NCI-H1436 treated with DMSO at 0.1 percent for 48 hours (cell line): Measurements from ENCODE around the gene ICE1.
"Not testable (repeated sequence)": the region's sequence is repeated elsewhere in the genome, so short reads cannot be mapped to it uniquely, and the experiment has no call there.

Experiments used
- DNase-seq: peaks from one replicate; lab custom pipeline; 2025; lab: John Stamatoyannopoulos, UW

ICE1 gene

DNA sequence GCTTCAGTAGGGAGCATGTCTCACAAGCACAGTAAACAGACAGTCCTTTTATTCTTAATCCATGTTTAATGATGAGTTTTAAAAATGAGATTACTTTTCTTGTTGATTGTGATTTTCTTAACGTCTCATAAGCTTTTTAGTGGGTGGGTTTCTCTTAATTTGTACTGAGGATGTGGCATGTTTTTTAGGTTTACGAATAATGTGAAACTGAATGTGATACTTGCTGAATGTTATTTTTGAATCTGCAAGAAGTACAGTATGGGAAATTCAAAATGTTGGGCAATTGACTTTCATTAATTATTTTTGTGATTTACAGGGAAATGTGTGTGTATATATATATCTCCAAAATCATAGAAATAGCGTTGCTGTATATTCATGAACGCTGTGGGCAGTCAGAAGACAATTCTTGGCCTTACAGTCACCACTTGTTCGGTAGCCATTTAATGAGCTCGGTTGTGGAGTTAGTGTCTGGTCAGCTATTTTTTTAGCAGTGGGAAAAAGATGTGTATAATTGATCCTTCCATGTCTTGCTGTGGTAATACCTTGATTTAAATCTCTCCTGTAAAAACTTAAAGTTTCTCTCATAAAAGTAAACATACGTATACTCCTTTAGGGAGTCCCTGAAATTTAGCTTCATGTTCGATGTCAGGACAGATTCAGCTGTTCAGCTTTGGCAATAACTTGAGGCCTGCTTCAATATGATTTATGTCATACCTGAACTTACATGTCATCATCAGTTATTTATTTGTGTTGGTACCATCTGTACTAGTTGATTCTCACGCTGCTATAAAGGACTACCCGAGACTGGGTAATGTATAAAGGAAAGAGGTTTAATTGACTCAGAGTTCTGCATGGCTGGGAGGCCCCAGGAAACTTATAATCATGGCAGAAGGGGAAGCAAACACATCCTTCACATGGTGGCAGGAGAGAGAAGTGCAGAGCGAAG is 15.0 kb downstream of the ICE1 start:
- DNase-seq = no peak

DNA sequence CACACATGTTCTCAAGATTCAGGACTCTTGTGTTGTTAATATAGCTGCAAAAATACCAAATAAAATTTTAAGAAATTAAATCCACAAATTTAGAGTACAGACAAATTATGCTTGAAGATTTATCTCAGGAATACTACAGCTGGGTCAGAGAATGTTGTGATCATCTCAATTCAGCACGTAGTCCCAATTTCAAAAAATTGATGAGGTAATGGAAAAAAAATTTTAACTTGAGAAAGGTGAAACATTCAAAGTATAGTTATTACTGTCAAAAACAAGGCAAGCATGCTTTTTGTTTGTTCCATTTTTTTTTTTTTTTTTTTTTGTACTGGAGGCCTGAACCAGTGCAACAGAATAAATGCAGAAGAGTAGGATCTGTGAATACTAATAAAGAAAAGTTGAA is 29.4 kb downstream of the ICE1 start:
- no peak for DNase-seq

DNA sequence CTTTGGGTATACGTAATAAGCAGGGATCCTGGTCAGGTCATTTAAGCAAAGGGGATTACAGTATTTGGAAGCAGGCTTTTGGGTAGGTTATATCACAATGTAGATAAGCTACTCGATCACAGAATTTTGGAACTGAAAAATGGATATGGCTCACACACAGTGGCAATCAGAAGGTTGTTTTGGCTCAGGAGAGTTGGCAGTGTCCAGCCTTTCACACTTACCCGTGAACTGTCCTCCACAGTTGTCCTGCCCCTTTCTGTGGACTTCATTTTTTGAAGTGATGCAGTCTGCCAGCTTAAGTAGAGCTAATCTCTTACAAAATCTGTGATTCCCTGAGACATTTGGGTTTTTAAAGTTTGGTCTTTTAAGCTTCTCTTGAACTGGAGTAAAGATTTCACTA is 30.7 kb downstream of the ICE1 start:
- DNase-seq = no peak

DNA sequence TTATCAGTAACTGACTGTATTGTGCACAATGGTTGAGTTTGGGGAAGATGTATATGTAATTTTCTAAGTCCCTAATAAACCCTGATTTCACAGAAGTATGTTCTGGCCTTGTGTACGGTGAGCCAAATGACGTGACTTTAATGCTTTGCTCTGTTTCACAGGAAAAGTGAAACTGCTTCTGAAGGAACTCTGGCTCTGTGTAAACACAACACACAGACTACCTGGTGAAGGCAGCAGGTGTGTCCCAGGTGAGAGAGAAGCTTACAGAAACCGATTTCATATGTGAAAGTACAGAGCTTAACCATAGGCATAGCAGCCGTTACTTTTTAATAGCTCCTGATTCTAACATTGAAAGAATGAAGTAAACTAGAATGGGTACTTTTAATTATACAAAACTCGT is 31.9 kb downstream of the ICE1 start:
- no peak for DNase-seq

DNA sequence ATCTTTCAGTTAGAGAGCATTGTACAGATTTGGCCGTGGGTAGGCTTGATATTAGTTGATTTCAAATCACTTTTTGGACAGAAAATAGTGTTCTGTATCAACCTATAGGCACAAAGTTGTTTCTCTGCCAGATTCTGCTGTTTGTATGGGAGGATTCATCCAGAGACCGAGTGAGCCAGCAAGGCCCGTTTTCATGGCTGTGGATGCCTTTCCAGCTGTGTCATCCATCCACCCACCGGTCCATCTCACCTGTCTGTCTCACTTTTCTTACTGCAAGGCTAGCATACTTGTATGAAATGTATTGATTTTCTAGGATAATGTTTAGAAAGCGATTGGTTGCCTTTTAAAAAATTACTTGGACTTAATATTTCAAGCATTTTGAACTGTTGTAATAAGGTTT is 34.4 kb downstream of the ICE1 start:
- no peak for DNase-seq

DNA sequence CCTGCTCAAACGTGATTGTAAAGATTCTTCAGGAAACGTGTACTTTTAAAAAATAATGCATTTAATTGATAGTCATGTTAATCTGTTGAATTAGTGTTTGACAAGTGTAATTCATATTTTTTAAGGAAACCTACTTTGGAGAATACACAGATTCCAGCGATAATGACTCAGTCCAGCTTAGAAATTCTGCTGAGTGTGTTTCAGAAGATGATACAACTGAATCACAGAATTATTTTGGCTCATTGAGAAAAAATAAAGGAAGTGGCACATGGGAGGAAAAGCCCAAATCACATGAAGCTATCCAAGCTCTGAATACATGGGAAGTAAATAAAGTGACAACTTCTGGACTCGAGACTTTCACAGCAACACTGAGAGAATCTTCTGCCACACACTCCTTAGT is 37.8 kb downstream of the ICE1 start:
- no peak for DNase-seq

DNA sequence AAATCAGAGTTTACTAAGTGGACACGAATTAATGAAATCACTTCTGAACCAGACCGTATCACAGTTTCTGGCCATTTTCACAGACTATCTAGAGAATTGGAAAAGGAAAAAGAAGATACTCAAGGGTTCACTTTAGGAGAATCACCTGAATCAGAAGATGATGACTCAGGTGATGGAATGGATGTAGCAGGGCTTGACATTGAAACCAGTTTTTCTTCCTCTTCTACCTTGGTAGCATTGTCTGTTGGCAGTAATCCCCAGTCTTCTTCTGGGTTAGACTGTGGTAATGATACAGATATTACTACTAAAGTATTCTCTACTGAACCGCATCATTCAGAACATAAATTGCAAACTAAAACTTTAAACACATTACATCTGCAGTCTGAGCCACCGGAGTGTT is 38.5 kb downstream of the ICE1 start:
- DNase-seq = no peak

DNA sequence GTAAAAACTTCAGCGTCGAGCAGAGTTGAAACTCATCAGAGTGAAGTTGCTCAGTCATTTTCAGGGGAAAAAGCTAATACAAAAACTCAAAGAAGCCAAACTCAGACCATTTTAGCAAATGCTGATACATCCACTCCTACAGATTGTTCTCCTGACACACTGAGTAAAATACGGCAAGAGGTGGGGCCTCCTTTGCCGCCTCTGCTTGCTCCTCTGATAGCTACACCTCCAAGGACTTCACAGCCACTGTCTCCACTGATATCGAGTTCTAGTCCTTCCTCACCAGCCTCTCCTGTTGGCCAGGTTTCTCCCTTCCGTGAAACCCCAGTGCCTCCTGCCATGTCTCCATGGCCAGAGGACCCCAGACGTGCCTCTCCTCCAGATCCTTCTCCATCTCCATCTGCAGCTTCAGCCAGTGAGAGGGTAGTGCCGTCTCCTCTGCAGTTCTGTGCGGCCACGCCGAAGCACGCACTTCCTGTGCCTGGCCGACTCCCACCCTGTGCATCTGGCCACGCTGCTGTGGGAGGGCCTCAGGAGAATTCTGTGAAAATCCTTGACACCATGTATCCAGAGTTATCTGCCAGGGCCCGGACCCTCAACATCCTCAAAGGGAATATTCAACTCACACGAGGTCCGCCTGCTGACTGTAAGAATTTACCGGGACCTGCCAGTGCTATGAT is 41.7 kb downstream of the ICE1 start:
- DNase-seq = no peak

DNA sequence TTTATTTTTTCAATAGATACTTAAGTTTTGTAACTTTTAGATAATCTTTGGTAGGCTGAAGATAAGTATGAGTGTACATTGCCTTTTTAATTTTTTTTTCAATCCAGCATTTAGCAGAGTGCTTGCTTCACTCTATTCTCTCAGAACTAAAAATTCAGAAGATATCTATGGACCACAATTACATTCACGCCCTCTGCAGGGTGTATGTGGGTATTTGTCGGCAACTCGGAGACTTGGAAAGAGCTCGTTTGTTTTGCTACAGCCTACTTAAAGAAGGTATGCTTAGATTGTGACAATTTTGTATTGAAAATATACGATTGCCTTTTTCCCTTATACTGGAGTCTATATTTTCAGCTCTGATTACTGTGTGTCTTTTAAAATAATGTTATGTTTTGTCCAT is 43.8 kb downstream of the ICE1 start:
- no peak for DNase-seq

DNA sequence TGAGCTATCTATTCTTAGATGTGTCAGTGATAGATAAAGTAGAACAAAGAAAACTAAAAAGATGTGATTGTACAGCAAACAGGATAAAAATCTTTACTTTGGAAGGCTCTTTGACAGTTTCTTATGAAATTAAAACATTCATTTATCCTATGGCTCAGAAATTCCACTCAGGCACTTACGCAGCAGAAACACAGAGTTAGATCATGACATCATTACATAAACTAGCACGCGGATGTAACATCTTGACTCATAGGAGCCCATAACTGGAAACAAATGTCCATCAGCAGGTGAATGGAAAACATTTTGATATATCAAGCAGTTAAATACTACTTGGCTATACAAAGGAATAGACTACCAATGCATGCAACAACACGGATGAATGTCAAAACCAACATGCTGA is 45.3 kb downstream of the ICE1 start:
- DNase-seq = no peak

DNA sequence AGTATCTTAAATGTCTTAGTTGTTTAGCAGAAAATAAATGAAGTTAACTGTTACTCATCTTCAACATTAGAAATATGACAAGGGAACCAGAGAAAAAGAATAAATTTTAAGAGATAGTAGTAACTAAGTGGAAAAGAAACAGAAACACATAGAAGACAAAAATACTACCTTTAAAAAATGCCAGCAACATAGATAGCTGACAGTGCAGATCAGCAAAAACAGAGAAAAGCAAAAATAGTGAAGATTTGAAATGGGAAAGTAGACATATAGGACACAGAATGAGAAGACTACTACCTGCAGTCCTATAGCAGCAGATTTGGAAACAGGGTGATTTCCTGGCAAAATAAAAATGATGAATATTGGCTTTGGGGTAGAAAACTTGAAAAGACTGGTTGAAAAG is 48.5 kb downstream of the ICE1 start:
- no peak for DNase-seq

DNA sequence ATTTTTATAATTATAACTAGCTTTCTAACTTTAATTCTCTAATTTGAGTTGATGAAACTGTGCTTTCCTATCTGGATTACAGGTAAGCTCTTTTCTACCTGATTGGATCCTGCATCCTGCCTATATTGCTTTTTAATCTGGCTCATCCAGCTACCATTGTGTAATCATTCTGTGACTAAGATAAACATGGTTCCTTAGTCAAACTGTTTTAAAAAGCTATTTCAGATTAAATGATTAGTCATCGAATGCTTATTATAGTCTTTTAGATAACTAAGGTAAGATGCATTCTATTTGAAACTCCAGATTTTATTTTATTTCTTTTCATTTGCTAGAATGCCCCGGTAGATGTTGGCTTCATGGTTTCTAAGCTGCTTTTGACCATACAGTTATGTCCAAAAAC is 50.7 kb downstream of the ICE1 start:
- DNase-seq = no peak

DNA sequence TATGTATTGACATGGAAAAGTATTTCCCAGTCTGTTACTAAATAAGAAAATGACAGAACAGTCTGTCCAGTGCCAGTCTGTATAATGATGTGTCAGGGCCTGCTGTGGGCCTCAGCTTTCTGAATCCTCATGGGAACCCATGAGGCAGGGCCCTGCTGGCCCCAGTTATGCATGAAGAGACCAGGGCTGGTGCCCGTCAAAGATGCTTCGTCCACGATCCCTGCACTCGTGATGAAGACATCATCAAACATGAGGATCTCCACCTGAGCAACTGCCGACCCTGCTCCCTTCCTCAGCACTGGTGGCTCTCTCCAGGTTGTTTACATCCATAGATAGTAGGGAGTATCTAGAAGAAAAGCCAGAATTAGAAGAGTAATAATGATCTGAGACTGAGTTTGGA is 52.5 kb downstream of the ICE1 start:
- DNase-seq = no peak

DNA sequence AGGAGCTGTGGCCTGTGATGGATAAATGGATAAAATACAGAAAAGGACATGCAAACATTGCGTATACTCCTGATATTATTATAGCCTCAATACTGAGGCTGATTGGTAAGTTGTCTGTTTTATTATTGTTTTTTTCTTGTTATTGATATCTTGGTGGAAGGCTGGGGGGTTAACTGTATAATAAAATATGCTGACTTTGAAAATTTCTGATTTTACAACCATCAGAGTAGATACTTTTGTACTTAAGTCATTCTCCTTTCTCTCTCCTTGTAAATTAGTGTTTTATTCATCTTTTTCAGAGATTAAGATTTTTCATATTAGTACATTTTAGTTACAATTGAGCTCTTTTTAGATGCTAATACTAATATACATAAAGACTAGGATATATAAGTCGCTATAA is 53.5 kb downstream of the ICE1 start:
- no peak for DNase-seq

DNA sequence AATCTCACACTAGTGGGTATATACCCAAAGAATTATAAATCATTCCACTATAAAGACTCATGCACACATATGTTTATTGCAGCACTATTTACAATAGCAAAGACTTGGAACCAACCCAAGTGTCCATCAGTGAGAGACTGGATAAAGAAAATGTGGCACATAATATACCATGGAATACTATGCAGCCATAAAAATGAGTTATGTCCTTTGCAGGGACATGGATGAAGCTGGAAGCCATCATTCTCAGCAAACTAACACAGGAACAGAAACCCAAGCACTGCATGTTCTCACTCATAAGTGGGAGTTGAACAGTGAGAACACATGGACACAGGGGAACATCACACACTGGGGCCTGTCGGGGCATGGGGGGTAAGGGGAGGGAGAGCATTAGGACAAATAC is 57.1 kb downstream of the ICE1 start:
- not testable (repeated sequence) for DNase-seq

DNA sequence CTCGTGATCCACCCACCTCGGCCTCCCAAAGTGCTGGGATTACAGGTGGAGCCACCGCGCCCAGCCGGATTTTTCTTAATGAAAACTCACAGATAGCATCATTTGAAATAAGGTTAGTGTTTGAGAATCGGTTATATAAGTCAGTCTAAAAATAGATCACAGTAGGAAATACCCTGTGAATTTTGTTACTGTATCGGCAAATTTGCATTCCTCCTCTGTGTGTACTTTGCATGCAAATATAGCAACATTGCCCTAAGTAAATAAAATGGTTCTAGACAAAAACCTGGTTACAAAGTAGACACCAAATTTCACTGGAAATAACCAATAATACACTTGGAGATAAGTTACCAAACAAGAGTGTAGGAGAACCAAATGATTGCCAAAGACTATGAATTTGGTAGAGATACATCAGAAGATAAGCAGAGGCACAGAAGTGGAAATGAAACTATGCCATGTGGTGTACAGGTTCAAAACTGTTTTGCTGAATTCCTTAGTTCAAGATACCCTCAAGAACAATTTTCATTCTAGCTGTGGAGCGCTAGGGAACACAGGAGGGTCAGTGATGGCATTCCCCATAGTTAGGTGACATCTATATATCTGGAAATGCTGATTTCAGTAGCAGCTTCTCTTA is 58.1 kb downstream of the ICE1 start:
- DNase-seq = no peak

DNA sequence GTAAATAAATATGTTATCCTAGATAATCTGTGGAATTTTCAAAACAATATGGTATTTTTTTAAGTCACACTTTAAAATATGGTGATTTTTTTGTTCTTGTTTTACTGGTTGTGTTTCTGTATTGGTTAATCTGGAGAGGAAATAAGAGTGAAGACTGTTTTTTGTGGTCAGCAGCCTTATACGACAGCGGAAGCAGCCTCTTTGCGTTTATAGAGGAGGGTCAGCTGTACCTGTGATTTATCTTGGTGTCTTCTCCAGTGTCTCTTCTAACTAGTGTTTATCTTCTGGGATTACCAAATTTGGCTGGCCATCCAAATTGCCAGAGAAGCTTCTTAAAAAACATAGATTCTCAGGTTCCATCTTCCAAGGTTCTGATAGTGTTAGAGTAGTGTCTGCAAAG is 58.7 kb downstream of the ICE1 start:
- no peak for DNase-seq

DNA sequence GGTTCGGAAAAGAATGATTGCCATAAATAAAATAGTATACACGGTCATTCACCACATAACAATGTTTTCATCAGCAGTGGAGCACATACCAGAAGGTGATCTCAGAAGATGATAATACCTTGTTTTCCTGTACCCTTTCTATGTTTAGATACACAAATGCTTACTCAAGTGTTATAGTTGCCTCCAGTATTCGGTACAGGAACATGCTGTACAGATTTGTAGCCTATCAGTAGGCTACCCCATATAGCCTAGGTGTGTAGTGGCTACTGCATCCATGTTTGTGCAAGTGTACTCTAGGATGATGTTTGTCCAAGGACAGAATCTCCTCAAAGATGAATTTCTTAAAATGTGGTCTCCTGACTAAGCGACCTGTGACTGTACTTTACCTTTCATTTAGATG is 59.2 kb downstream of the ICE1 start:
- DNase-seq = no peak

DNA sequence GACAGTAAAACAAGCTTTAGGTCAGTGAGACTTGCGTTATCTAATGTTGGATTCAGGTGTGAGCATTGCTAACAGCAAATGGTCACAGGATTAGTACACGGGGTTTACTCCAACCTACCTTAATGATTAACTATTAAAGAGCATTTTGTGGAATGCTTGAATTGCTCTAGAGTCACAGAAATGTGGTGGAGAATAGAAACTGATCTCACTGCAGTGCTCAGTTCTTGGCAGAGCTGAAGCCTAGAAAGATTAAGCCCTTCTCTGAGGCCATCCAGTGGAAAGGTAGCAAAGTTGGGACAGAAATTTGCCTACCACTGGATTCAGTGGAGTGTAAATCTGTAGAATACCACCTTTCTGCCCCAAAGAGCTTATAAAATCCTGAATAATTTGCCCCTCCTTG is 60.9 kb downstream of the ICE1 start:
- DNase-seq = no peak

DNA sequence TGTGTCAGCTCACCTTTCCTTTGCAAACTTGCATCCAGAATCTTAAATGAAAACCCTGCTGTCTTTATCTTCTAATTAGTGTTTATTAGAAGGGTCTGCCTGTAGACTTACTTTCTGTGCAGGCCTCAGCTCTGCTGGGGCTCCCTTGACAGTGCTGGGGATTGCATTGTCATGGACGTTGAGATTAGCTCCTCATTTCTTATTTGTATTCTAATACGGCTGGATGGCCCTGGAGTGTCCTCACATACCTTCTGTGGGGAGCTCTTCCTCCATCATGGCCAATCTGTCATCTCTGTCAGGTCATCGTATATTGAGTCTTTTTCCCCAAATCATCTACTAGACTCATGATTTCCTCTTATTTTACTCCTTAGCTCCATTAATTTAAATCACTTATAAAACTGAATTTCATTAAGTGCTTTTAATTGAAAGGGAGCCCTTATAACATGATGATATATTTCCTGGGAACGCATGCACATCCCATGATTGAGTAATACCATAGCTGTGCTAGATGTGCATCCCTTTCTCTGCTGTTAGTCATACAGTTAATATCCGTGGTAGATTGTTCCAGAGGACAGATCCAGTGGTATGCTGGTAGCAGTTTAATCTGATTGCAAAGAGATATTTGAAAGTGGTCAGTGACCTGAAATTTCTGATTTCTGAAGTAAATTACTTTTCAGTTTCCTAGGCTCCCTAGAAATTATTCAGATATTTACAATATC is 61.6 kb downstream of the ICE1 start:
- DNase-seq = no peak

DNA sequence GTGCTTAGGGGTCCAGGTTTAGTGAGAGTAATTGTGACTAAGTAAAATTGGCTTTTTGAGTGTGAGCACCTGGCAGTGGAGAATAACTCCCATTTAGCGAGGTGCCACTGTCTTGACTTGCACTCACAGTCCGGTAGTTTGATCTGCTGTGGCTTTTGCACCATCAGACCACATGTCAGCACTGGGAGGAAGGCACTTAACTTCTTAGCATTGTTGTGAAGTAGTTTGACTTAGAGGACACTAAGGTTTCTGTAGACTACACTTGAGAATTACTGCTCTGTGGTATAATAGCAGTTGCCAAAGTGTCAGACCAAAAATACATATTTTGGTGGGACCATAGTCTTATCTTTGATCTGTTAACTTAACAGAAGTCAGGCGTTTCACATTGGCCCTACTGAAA is 63.6 kb downstream of the ICE1 start:
- no peak for DNase-seq

DNA sequence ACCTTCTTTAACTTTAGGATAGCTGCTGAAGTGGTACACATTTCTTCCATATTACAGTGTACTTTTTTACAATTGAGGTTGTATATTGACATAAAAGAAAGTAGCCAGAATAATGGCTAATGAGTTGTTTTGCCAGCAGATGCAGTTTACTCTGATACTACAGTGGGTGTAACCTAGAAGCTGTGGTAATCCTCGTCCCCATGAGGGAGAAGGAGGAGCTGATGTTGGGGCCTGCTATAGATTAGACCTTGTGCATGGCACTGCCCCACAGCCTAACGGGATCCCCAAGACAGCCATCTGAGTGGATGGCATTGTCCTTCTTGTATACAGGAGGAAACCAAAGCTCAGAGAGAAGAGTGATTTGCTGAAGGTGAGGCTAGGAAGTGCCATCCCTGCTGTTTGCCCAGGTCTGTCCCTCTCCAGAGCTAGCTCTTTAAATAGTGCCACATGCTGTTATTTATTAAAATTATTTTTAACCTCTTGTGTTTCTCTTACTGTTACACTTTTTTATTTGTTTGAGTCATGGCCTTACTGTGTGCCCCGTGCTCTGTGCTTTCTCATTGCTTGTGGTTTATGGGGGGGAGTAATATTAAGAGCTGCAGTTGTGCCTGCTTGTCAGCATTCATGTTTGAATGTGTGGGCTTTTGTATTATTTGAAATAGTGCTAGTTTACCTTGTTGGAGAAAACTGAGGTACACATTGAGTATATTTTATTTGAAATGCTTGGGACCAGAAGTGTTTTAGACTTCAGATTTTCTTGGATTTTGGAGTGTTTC is 65.3 kb downstream of the ICE1 start:
- no peak for DNase-seq
